GM12878 (cell line): ENCODE measurements around the gene CCSER1.

ENCODE experiments used
- BCL3 ChIP-seq: IDR thresholded peaks from 2 replicates; pipeline ENCODE4 v1.6.1; 2011; ENCODE audit warnings: borderline replicate concordance, low read depth, mild to moderate bottlenecking, moderate library complexity, low read length; ENCODE audit not compliant: insufficient read depth, poor library complexity, severe bottlenecking
- EZH2 ChIP-seq: IDR thresholded peaks from 2 replicates; pipeline ENCODE4 v1.6.1; 2012; ENCODE audit warnings: low read depth, mild to moderate bottlenecking, control low read depth, inconsistent platforms, low read length, borderline replicate concordance; ENCODE audit not compliant: control insufficient read depth
- FOXM1 ChIP-seq: IDR thresholded peaks from 2 replicates; pipeline ENCODE4 v1.6.1; 2012; ENCODE audit warnings: low read depth, mild to moderate bottlenecking, inconsistent platforms, low read length, moderate library complexity
- HDAC2 ChIP-seq: fragments of 200-600 bp; sonication (generic); IDR thresholded peaks from 2 replicates; pipeline ENCODE4 v1.6.1; 2017
- MYC ChIP-seq: IDR thresholded peaks from 2 replicates; pipeline ENCODE4 v1.6.1; 2011; ENCODE audit warnings: mild to moderate bottlenecking, low read length, moderate library complexity, inconsistent platforms; ENCODE audit not compliant: insufficient read depth, insufficient replicate concordance, insufficient read length, severe bottlenecking
- NR2C2 ChIP-seq: IDR thresholded peaks from 2 replicates; pipeline ENCODE4 v1.6.1; 2011; ENCODE audit warnings: borderline replicate concordance, low read depth; ENCODE audit not compliant: control insufficient read depth, insufficient read length
- POLR2A ChIP-seq: IDR thresholded peaks from 2 replicates; pipeline ENCODE4 v1.6.1; 2011; ENCODE audit warnings: low read depth, mild to moderate bottlenecking, low read length
- SIN3A ChIP-seq: IDR thresholded peaks from 2 replicates; pipeline ENCODE4 v1.6.1; 2012; ENCODE audit warnings: low read depth, low read length, improper control_type of control experiment
- SPI1 ChIP-seq: IDR thresholded peaks from 2 replicates; pipeline ENCODE4 v1.6.1; 2011; ENCODE audit warnings: low read depth, mild to moderate bottlenecking, low read length, moderate library complexity, borderline replicate concordance; ENCODE audit not compliant: insufficient read depth
- TF ChIP-seq, protein P1 (sequence below): fragments of 450-650 bp; IDR thresholded peaks from 2 replicates; pipeline ENCODE4 v1.6.1; 2014; ENCODE audit warnings: mild to moderate bottlenecking
- TF ChIP-seq, protein P2 (sequence below): IDR thresholded peaks from 2 replicates; pipeline ENCODE4 v1.6.1; 2012; ENCODE audit warnings: low read length, inconsistent platforms

GRCh38 chr4:90528551-90528950, 401.4 kb downstream of the CCSER1 start:
- TF ChIP-seq BCL3: no peak
- TF ChIP-seq, protein P1, sequence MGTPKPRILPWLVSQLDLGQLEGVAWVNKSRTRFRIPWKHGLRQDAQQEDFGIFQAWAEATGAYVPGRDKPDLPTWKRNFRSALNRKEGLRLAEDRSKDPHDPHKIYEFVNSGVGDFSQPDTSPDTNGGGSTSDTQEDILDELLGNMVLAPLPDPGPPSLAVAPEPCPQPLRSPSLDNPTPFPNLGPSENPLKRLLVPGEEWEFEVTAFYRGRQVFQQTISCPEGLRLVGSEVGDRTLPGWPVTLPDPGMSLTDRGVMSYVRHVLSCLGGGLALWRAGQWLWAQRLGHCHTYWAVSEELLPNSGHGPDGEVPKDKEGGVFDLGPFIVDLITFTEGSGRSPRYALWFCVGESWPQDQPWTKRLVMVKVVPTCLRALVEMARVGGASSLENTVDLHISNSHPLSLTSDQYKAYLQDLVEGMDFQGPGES: no peak
- TF ChIP-seq, protein P2, sequence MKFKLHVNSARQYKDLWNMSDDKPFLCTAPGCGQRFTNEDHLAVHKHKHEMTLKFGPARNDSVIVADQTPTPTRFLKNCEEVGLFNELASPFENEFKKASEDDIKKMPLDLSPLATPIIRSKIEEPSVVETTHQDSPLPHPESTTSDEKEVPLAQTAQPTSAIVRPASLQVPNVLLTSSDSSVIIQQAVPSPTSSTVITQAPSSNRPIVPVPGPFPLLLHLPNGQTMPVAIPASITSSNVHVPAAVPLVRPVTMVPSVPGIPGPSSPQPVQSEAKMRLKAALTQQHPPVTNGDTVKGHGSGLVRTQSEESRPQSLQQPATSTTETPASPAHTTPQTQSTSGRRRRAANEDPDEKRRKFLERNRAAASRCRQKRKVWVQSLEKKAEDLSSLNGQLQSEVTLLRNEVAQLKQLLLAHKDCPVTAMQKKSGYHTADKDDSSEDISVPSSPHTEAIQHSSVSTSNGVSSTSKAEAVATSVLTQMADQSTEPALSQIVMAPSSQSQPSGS: no peak
- no peak for TF ChIP-seq POLR2A
- TF ChIP-seq NR2C2: no peak
- no peak for TF ChIP-seq SPI1
- TF ChIP-seq EZH2: no peak
- no peak for TF ChIP-seq FOXM1
- no peak for TF ChIP-seq SIN3A
- TF ChIP-seq MYC: no peak
- no peak for TF ChIP-seq HDAC2
